NOMO-1 (cell line): ENCODE data around the gene RPLP2.

Source experiments
- DNase-seq, 2 experiments: peaks; one replicate each; lab custom pipeline; 2025; ENCODE audit not compliant: unreplicated experiment in 2 of 2; lab: John Stamatoyannopoulos, UW

Gene RPLP2

DNA sequence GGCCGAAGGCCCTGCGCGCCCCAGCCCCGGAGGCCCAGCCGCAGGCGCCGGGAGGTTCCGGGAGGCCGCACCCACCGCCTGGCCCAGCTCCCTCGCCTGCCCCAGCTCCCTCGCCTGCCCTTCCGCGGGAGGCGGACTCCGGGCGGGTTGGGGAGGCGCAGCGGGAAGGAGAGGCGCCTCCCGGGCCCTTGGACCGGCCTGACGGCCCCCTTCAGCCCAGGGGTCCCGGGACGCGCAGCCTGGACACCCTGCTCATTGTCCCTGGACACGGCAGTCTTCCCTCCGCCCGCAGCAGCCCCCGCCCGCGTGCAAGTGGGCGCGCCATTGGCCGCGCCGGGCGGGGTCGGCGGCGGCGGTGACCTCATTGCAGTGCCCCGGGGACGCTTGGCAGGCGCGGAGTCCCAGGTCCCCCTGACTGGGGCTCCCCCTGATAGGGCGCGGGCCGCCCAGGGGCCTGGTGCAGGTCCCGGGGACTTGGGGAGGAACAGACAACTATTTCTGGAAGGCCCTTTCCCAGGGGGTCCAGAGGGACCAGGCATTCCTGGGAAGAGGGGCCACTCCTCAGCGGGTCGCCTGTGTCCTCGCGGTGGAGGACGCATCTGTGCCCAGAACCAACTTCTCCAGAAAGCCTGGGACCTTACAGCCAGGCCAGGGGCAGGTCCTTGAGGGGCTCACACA is 23.5 kb downstream of the RPLP2 start:
- peak in 1 of 2 experiments; percentile 47 for DNase-seq

DNA sequence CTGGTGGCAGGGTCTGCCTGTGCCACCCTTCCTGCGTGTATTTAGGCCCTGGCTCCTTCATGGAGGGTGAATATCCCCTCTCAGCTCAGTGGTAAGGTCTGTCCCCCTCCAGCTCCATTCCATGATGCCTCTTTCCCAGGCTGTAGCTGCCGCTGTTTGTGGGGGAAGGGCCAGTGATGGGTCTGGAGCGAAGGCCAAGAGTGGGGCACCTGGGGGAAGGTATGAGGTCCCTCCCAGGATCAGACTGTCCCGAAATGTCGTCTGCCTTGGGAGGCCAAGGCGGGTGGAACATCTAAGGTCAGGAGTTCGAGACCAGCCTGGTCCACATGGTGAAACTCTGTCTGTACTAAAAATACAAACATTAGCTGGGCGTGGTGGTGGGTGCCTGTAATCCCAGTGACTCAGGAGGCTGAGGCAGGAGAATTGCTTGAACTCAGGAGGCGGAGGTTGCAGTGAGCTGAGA is 24.1 kb downstream of the RPLP2 start:
- DNase-seq = no peak

DNA sequence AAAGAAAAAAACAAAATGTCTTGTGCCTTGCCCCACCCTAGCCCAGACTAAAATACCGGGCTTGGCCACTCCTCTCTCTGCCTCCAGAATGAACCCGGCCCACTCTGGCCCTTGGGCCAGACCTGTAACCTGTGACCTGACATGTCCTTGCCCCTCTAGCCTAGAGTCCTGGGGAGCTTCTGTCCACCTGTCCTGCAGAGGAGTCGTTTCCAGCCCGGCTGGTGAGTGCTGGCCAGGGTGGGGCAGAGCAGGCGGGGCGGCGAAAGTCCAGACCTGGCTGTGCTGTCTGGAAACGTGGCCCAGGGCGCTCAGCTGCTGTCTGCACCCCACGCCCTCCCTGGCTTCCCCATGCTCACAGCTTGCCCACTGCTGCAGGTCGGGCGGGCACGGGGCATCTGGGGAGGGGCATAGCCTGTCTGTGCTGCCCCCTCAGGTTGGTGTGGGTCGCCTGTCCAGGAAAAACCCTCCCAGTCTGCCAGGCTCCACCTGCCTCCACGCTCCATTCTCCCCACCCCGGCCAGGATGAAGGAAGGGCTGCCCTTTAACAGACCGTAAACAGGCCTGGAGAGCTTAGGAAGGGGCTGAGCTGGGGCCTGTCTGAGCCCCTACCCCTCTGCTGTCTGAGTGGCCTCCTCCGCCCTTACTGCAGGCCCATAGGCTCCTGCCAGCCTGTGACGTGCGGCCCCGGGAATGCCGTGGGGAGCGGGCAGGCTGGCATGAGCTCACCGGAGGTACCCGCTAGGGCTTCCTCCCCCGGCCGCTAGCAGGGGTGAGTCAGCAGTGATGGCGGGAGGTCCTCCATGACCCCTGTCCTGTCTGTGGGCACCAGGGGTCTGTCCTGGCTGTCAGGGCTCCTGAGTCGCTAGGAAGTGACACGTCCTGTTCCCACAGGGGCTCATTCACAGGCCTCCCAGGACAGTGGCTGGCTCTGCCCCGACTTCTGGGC is 24.9 kb downstream of the RPLP2 start:
- no peak for DNase-seq

DNA sequence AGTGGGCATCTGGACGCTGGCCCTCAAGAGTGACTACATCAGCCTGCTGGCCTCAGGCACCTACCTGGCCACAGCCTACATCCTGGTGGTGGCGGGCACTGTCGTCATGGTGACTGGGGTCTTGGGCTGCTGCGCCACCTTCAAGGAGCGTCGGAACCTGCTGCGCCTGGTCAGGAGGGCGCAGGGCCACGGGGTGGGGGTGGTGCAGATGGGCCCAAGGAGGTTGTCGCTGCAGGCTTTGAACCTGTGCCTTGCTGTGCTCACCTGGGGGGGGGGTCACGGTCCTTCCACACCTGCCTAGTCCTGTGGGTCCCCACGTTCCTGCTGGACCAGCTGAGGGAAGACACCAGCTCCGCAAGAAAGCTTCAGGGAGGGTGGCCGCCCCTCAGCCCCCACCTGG is 26.5 kb downstream of the RPLP2 start:
- no peak for DNase-seq

DNA sequence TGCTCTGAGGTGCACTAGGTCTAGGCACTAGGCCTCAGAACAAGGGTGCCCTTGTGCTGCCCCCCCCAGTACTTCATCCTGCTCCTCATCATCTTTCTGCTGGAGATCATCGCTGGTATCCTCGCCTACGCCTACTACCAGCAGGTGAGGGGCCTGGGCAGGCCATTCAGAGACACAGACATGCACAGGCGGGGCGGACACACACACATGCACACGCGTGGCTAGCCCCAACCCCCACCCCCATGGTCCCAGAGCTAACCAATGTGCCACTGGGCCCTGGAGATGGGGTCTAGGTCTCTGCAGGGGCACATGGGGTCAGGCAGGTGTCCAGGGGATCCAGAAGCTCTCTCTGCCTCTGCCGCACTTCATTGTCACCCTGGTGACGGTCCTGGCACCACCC is 26.9 kb downstream of the RPLP2 start:
- DNase-seq = no peak

DNA sequence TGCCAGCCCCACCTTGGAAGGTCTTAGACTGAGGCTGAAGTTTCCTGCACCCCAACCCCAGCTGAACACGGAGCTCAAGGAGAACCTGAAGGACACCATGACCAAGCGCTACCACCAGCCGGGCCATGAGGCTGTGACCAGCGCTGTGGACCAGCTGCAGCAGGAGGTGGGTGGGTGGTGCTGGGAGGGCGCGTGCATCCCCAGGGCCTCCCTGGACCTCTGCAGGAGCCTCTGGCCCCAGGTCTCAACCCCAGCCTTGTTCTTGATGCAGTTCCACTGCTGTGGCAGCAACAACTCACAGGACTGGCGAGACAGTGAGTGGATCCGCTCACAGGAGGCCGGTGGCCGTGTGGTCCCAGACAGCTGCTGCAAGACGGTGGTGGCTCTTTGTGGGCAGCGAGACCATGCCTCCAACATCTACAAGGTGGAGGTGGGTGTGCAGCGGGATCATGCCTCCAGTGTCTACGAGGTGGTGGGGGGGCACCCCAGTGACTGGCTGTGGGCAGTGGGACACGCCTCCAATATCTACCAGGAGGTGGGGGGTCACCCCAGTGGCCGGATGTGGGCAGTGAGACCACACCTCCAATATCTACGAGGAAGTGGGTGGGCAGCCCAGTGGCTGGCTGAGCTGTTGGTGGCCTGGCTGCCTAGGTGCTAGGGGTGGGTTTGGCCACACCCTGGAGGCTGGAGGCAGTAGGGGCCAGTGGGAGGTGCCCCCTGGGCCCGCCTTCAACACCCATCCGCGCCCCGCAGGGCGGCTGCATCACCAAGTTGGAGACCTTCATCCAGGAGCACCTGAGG is 27.6 kb downstream of the RPLP2 start:
- DNase-seq = no peak

DNA sequence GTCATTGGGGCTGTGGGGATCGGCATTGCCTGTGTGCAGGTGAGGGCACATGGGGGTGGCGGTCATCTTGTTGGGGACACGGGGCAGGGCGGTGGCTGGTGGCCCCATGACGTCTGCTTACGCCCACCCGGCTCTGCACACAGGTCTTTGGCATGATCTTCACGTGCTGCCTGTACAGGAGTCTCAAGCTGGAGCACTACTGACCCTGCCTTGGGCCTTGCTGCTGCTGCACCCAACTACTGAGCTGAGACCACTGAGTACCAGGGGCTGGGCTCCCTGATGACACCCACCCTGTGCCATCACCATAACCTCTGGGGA is 28.2 kb downstream of the RPLP2 start:
- no peak for DNase-seq

DNA sequence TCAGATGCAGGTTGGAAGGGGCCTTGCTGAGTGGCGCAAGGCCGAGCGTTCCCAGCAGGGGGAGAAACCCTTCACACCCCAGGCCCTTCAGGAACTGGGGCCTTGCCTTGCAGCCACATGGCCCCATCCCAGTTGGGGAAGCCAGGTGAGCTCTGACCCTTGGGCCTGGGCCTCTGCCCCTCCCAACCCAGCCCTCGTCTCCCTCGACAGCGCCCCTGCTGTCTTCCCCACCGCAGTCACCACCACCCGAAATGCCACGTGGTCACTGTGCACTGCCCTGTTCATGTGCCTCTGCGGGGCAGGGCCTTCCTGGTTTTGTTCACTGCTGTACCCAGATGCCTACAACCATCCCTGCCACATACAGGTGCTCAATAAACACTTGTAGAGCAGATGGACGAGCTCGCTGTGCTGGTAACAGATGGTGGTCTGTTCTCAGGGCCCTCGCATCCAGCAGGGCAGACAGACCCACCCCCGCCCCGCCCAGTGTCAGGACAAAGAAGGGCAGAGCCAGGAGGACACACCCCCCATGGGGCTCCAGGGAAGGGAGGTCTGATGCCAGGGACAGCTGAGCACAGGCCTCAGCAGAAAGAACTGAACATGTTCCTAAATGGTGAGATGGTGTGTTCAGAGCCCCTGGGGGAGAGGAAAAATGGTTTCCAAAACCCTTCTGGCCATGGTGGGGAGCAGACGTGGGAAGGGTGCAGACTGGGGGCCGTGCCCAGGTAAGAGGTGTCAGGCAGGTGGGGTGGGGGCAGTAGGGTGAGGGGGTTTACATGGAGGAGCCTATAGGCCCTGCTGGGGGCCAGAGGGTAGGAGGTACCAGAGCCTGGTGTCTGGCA is 28.9 kb downstream of the RPLP2 start:
- no peak for DNase-seq

DNA sequence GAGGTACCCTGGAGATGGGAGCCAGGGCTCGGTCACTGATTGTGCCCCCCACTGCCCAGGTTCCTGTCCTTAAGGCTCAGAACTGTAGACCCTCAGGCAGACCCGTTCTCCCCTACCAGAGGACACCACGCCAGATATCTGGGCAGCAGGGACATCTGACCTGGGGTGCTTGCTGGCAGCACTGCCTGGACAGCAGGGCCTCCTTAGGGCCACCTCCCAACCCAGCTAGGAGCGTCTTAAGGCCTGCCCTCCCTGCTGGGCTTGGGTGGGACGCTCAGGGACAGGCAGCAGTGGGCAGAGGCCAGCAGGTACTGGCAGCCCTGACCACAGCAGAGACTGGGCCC is 29.5 kb downstream of the RPLP2 start:
- no peak for DNase-seq

DNA sequence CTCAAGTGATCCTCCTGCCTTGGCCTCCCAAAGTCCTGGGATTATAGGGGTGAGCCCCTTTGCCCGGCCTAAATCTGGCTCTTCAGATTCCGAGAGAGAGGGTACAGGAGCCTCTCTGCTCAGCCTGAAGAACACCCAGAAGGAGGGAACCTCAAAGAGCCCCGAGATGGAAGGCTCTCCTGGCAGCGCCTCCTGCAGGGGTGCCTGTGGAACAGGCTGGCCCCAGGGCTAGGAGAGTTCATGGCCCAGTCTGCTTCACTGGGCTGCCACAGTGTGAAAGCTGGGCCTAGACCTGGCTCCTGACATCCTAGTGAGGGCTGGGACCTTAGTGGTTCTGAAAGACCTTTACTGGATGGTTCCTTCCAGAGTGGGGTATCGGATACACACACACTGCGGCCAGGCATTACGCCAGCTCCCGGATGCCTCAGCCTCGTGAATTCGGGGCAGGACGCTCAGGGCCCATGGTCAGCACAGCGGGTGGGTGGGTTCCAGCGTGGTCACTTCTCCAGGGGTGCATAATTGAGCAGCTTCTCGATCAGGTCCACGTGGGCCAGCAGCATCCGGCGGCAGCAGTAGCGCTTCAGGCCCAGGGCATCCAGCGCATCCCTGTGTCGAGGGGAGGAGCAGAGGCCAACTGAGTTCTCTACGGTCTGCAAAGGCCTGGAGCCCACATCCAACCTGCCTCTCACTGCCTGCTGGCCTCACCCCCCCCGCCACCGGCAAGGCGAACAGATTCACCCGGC is 30.3 kb downstream of the RPLP2 start:
- no peak for DNase-seq

DNA sequence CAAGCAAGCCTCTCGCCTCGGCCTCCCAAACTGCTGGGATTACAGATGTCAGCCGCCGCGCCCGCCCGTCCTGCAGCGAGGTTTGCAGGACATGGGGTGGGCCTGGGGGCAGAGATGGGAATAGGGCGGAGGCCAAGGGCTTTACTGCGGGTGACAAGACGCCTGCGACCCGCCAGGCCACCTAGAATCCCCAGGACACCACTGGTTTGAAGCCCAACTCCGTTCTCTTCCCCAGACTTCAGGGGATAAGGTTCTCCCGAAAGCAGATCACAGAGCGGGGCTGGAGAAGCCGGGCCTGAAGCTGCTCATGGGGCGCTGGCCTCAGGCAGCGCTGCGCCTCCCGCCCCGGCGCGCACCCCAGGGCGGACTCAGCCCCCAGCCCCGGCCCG is 32.2 kb downstream of the RPLP2 start:
- DNase-seq = no peak

DNA sequence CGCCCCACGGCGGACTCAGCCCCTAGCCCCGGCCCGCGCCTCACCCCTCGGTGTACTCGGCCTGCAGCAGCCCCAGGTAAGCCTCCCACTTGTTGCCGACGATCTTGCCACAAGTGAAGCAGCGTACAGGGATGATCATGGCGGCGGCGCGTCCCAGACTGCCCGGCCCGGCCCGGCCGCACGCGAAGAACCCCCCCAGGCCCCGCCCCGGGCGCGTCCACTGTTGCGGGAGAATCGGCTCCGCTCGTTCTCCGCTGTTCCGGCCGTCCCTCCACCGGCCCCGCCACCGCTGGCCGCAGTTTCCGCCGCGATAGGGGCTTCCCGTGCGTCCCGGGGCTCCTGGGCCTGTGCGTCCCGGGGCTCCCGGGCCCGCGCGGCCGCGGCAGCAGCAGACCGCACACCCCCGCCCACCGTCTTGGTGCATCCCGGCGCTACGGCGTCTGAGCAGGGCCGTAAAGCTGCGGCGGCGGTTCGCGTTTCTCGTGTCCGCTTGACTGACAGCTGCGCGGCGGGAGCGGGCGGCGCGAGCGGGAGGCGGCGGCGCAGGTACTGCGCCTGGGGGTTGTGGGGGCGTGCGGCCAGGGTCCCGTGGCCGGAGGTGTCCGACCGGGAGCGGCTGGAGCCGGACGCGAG is 32.7 kb downstream of the RPLP2 start, which contains the start of the genes POLR2L and TSPAN4:
TSS of gene POLR2L (minus strand) at position 160 of the 633 bp plus-strand sequence. CDS start at position 139, 21 bp downstream.
TSS of gene TSPAN4 (plus strand) at position 483 of the 633 bp plus-strand sequence. CDS start 7,453 bp downstream, outside the sequence.
- peak; percentile 76 to 87 for DNase-seq

DNA sequence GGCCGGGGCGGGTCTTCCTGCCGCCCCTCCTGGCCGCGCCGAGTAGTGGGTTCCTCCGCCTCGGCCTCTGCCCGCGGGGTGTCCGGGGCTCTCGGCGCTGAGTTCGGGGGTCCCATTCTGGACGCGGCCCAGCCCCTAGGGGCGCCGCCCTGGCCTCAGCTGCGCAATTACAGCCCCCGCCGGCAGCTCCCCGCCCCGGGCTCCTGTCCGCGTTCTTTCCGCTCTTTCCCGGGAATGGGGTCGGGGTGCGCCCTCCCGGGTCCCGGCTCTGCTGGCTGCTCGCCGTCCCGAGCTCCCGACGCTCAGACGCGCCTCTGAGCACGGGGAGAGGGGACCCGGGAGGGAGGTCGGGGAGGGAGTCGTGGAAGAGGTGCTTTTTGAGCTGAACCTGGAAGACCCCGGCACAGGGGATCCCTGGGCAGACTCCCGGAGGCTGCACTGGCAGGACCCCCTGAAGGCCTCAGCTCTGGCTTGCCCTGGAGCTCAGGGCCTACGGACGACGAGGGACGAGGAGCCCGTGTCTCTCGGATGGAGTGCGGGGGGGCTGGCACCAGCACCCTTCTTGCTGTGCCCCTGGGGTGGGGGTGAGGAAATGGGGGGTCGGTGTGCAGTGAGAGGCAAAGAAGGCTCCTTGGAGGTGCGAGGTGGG is 33.4 kb downstream of the RPLP2 start:
- DNase-seq = no peak

DNA sequence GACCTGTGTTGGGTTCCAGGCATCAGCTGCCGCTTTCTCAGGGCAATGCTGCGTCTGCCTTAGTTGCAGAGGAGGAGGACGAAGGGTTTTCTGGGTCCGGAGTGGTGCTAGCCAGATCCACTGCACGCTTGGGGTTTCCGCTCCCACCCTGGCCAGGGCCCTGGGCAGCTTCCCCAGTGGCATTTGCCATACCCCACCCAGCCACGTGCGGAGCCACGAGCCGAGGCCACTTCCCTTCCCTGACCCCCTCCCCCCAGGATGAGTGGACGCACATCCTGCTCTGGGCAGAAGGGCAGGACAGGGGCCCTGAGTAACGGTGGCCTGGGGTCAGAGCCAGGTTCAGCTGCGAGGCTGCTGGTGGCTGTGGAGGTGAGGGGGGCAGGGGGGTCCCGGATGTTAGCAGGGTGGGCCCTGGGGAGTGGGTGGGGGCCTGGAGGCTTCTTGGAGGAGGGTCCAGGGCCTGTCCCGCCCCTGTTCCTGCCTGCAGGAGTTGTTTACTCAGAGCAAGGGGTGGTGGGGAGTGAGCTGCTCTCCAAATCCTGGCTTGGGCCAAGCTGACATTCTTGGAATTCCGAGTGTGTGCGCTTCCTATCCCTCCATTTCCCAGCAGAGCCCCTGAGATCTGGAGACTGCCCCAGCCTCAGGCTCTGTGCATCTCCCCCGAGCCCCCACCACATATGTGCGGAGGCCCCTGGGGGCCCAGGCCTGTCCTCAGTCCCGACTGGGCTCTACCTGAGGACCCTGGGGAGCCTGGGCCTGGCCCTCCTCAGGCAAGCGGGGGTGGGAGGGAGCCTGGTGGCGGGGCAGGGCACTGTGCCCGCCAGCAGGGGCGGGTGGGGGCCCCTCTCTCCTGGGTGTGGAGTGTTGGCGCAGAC is 34.3 kb downstream of the RPLP2 start:
- DNase-seq = no peak

DNA sequence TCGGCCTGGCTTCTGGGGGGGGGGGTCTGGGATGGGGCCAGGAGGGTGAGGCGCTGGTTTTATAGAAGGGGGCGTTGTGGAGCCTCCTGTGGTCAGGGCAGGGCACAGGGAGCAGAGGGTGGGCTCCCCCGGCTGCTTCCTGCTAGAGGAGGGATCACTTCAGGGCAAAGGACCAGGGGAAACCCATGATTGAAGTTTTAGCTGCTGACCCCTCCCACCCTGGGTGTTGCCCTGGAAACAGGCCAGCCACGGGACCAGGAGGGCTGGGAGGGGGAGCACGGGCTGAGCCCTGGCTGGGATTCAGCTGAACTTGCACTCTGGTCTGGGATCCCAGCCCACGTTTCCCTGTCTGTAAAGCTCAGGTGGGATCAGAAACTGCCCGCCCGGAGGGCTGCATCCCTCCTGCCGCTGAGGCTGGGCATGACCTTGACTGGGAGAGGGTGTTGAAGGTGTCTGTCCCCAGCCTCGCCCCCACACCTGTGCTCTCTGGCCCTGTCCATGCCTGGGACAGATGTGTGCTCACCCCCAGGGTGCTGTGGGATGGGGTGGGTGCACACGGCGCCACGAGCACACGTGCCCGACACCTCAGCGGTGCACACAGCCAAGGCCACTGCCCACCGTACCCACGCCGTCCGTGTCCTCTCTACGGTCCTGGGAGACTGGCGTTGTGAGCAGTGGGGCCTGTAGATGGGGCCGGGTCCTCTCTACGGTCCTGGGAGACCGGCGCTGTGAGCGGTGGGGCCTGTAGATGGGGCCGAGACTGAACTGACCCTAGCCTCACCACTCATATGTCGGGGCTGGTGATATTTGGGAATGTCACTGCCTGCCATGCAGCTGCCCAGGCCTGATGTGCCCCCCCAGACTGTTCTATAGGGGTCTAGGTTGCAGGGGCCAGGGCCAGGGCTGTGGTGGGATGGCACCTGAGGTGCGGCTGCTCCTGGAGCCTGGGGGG is 35.2 kb downstream of the RPLP2 start:
- no peak for DNase-seq

DNA sequence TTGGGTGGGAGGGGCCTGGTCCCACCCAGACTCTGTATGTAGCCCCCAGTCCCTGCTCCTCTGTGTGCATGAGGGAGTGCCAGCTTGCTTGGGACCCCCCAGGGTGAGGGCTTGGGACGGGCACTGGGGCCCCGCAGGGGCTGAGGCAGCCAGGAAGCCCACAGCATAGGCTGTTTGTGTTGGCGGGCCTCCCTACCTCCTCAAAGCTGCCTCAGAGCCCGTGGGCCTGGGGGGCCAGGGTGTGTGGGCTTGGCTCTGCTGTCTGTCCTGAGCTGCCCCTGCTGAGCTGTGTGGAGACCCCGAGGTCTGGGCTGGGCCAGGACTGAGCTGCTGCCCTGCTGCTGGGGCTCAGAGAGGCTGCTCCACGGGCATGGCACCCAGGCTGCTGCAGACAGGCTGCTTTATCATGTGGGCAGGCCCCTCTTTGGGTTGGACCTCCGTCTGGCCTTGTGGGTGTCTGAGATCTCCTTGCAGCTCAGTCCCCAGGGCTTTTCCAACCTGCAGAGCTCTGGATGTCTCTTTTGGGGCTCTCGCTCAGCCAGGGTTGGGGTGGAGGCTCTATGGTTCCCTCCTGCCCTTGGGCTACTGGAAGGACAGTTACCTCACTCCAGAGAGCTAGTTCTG is 36.2 kb downstream of the RPLP2 start:
- DNase-seq = no peak
